Glutamatergic neuron (in vitro differentiated cells): Measurements from ENCODE around the gene PHOSPHO1. TPM values are rescaled to one million over a fixed set of nuclear protein-coding genes. Genes with fewer than 3 reads are reported as not detected.

Experiments
- DNase-seq: peaks from one replicate; pipeline ENCODE4 v3.0.0; 2022
- H3K27ac Mint-ChIP-seq: one replicate; pipeline ENCODE4 v1.8.0; 2020; ENCODE audit warnings: mild to moderate bottlenecking, mixed read lengths, inconsistent platforms; ENCODE audit not compliant: unreplicated experiment
- H3K27me3 Mint-ChIP-seq: one replicate; pipeline ENCODE4 v1.8.0; 2020; ENCODE audit warnings: mild to moderate bottlenecking, moderate library complexity, mixed read lengths, inconsistent platforms; ENCODE audit not compliant: unreplicated experiment
- H3K36me3 Mint-ChIP-seq: one replicate; pipeline ENCODE4 v1.8.0; 2020; ENCODE audit warnings: mild to moderate bottlenecking, mixed read lengths, inconsistent platforms; ENCODE audit not compliant: unreplicated experiment
- H3K4me1 Mint-ChIP-seq: one replicate; pipeline ENCODE4 v1.8.0; 2020; ENCODE audit warnings: mild to moderate bottlenecking, low read depth, mixed read lengths, inconsistent platforms; ENCODE audit not compliant: unreplicated experiment
- H3K4me3 Mint-ChIP-seq: one replicate; pipeline ENCODE4 v1.8.0; 2020; ENCODE audit warnings: mild to moderate bottlenecking, mixed read lengths, inconsistent platforms; ENCODE audit not compliant: unreplicated experiment
- H3K9me3 Mint-ChIP-seq: one replicate; pipeline ENCODE4 v1.8.0; 2020; ENCODE audit warnings: mild to moderate bottlenecking, moderate library complexity, mixed read lengths, inconsistent platforms; ENCODE audit not compliant: unreplicated experiment
- total RNA-seq: library from RNA; stranded (reverse); fragmentation: NEBNext Ultra II Directional; extraction: Animal tissue kit (Norgen Biotek cat#: 25700); gene quantifications from one replicate; pipeline ENCODE4 v1.2.1, GENCODE V29; 2021; ENCODE audit not compliant: unreplicated experiment
- TF ChIP-seq, protein P1 (sequence below): fragments of 200-600 bp; sonication (generic); IDR thresholded peaks from one replicate; pipeline ENCODE4 v1.5.0; 2021; ENCODE audit not compliant: partially characterized antibody, unreplicated experiment

PHOSPHO1 gene
- total RNA-seq, 1 donor from 2014 or later, result 0.22 TPM

GRCh38 chr17:49224997-49225337 lies 5.6 kb downstream of the PHOSPHO1 start:
- H3K4me1 Mint-ChIP-seq, result no peaks in the 10 kb centered on the region

DNA sequence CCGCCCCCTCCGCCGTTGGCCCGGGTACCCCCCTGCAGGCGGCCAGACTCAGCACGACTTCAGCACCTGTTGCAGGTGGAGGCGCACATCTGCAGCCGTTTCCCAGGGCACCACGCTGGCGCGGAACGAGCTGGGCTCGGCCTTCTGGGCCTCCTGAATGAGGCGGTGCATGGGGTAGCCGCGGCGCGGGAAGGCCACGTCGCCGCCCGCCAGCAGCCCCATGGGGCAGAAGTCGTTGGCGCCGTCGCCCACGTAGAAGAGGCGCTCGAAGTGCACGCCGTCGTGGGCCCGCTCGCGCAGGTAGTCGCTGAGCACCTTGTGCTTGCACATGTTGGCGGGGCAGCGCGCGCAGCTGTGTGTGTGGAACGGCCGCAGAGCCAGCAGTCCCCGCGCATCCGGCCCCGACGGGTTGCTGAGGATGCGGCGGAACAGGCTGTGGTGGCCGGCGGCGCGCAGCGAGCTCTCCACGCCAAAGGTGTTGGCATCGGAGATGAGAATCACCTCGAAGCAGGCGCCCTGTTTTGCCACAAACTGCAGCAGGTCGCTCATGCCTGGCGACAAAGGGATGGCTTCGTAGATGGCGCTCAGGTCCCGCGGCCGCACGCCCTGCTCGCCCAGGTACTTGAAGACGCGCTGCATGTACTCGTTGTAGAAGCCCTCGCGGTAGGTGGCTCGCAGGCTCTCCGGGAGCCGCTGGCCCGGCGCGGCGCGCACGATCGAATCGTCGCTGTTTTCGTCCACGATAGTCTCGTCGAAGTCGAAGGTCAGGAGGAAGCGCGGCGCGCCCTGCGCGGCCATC lies 6.2 kb downstream of the PHOSPHO1 start:
- no peaks in the 10 kb centered on the region for H3K4me1 Mint-ChIP-seq
- H3K27me3 Mint-ChIP-seq, result peaks cover 22% of the 10 kb centered on the region

More at GRCh38 chr17:49224997-49225337, 5.6 kb downstream of the PHOSPHO1 start:
- no peak for DNase-seq
- TF ChIP-seq, protein P1, sequence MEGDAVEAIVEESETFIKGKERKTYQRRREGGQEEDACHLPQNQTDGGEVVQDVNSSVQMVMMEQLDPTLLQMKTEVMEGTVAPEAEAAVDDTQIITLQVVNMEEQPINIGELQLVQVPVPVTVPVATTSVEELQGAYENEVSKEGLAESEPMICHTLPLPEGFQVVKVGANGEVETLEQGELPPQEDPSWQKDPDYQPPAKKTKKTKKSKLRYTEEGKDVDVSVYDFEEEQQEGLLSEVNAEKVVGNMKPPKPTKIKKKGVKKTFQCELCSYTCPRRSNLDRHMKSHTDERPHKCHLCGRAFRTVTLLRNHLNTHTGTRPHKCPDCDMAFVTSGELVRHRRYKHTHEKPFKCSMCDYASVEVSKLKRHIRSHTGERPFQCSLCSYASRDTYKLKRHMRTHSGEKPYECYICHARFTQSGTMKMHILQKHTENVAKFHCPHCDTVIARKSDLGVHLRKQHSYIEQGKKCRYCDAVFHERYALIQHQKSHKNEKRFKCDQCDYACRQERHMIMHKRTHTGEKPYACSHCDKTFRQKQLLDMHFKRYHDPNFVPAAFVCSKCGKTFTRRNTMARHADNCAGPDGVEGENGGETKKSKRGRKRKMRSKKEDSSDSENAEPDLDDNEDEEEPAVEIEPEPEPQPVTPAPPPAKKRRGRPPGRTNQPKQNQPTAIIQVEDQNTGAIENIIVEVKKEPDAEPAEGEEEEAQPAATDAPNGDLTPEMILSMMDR, result no peak
- H3K27me3 Mint-ChIP-seq, result peaks cover 26% of the 10 kb centered on the region
- H3K27ac Mint-ChIP-seq, result no peak overlapping the region
- no peak overlapping the region for H3K4me3 Mint-ChIP-seq
- H3K36me3 Mint-ChIP-seq, result no peaks in the 10 kb centered on the region
- no peaks in the 10 kb centered on the region for H3K9me3 Mint-ChIP-seq

DNA sequence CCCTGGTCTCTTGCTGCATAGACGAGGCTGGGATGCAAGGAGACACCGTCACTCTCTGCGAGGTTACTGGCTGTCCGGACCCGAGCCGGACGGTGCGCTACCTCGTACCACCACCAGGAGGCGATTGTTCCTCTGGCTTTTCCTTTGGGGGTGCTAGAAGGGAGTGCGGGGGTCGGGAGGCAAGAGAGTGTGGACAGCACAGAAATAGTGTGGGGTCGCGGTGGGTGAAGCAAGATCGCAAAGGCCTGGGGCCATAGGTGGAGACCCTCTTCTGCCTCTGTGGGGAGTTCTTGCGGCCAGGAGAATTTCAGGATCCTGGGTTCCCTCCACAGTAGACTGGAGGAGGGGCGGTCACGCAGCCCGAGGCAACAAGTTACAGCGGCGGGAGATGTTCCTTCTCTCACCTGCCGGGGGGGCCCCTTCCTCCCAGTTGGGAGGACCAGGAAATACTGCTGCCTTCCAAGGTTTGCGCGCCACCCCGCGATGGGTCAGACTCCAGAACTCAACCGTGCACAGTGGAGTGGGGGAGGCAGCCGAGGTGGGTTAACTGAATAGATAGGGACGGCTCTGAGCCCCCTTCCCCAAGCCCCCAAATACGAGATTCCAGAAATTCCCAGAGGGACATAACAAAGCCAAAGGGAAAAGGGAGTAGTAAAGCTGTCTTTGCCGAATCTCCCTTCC lies 6.9 kb downstream of the PHOSPHO1 start:
- H3K36me3 Mint-ChIP-seq, result no peaks in the 10 kb centered on the region
- H3K9me3 Mint-ChIP-seq, result no peaks in the 10 kb centered on the region
- H3K4me3 Mint-ChIP-seq, result peak overlapping the region; percentile 57
- DNase-seq, result peak; percentile 87
- TF ChIP-seq, protein P1, result peak; percentile 94
- H3K4me1 Mint-ChIP-seq, result no peaks in the 10 kb centered on the region
- no peak overlapping the region for H3K27ac Mint-ChIP-seq
- peaks cover 21% of the 10 kb centered on the region for H3K27me3 Mint-ChIP-seq

More for the DNA sequence above, 6.2 kb downstream of the PHOSPHO1 start:
- H3K27ac Mint-ChIP-seq, result no peak overlapping the region
- H3K4me3 Mint-ChIP-seq, result peak overlapping the region; percentile 59
- peak; percentile 50 for DNase-seq
- H3K36me3 Mint-ChIP-seq, result no peaks in the 10 kb centered on the region
- no peaks in the 10 kb centered on the region for H3K9me3 Mint-ChIP-seq
- TF ChIP-seq, protein P1, result no peak

GRCh38 chr17:49223168-49223516 lies 7.4 kb downstream of the PHOSPHO1 start:
- no peak overlapping the region for H3K4me3 Mint-ChIP-seq

More at GRCh38 chr17:49223168-49223516, 7.4 kb downstream of the PHOSPHO1 start:
- TF ChIP-seq, protein P1, result no peak
- H3K9me3 Mint-ChIP-seq, result peaks cover 1% of the 10 kb centered on the region
- no peaks in the 10 kb centered on the region for H3K36me3 Mint-ChIP-seq
- no peak overlapping the region for H3K27ac Mint-ChIP-seq
- no peaks in the 10 kb centered on the region for H3K4me1 Mint-ChIP-seq
- DNase-seq, result no peak
- H3K27me3 Mint-ChIP-seq, result peaks cover 21% of the 10 kb centered on the region
